LoVo (cell line): ENCODE results near the gene AUTS2.
"Not testable (repeated sequence)": the region's sequence is repeated elsewhere in the genome, so short reads cannot be mapped to it uniquely, and the experiment has no call there.

Source experiments
- DNase-seq: peaks from one replicate; pipeline ENCODE4 v3.0.0-alpha.2; 2016; ENCODE audit warnings: low spot score

The AUTS2 gene

GRCh38 chr7:70720191-70720873 lies 1122.1 kb downstream of the AUTS2 start:
- DNase-seq, result no peak

- DNase-seq, result no peak
These were observed 1123.2 kb downstream of the AUTS2 start for GRCh38 chr7:70721500-70721899.

GRCh38 chr7:70723339-70723738 lies 1125.1 kb downstream of the AUTS2 start:
- no peak for DNase-seq

- DNase-seq, result no peak
These were observed 1127.2 kb downstream of the AUTS2 start for GRCh38 chr7:70725448-70725847.

GRCh38 chr7:70726294-70726693 lies 1128.0 kb downstream of the AUTS2 start:
- DNase-seq, result no peak

GRCh38 chr7:70726951-70727378 lies 1128.7 kb downstream of the AUTS2 start:
- DNase-seq, result no peak

- no peak for DNase-seq
These were observed 1129.6 kb downstream of the AUTS2 start for GRCh38 chr7:70727861-70728260.

GRCh38 chr7:70728872-70729552 lies 1130.7 kb downstream of the AUTS2 start:
- no peak for DNase-seq

- DNase-seq, result not testable (repeated sequence)
These were observed 1131.4 kb downstream of the AUTS2 start for GRCh38 chr7:70729553-70730157.

GRCh38 chr7:70730451-70731110 lies 1132.3 kb downstream of the AUTS2 start:
- no peak for DNase-seq

- DNase-seq, result no peak
These were observed 1134.8 kb downstream of the AUTS2 start for GRCh38 chr7:70733090-70733489.

GRCh38 chr7:70734411-70734810 lies 1136.1 kb downstream of the AUTS2 start:
- DNase-seq, result peak; percentile 42

GRCh38 chr7:70735313-70735712 lies 1137.0 kb downstream of the AUTS2 start:
- no peak for DNase-seq

GRCh38 chr7:70736715-70737460 lies 1138.6 kb downstream of the AUTS2 start:
- DNase-seq, result peak; percentile 47

GRCh38 chr7:70738151-70738885 lies 1140.0 kb downstream of the AUTS2 start:
- DNase-seq, result peak; percentile 91

GRCh38 chr7:70739646-70740210 lies 1141.5 kb downstream of the AUTS2 start:
- no peak for DNase-seq

- DNase-seq, result no peak
These were observed 1143.4 kb downstream of the AUTS2 start for GRCh38 chr7:70741666-70742065.

GRCh38 chr7:70743531-70744325 lies 1145.5 kb downstream of the AUTS2 start:
- no peak for DNase-seq

- no peak for DNase-seq
These were observed 1146.2 kb downstream of the AUTS2 start for GRCh38 chr7:70744492-70744891.

GRCh38 chr7:70749831-70750230 lies 1151.6 kb downstream of the AUTS2 start:
- DNase-seq, result no peak
